Mammary epithelial cell (primary cell): Measurements from ENCODE around the gene UBC.

Source experiments
- CTCF ChIP-seq, 2 donors: IDR thresholded peaks in 1 of 2; conservative IDR thresholded peaks in 1 of 2; 2 replicates each; pipeline ENCODE4 v1.5.1; 2011 to 2012; ENCODE audit warnings: inconsistent platforms in 2 of 2, low read length in 2 of 2, mild to moderate bottlenecking in 2 of 2, control low read depth in 1 of 2, low read depth in 1 of 2; ENCODE audit not compliant: insufficient read depth in 1 of 2; ENCODE audit errors: extremely low read depth in 1 of 2
- EZH2 ChIP-seq: IDR thresholded peaks from 2 replicates; pipeline ENCODE4 v1.6.1; 2012; ENCODE audit warnings: low read length, inconsistent platforms, borderline replicate concordance

- TF ChIP-seq CTCF (conservative IDR thresholded peaks at IDR 0.05 in 1 of 2, IDR thresholded peaks at IDR 0.05 in 1 of 2; ENCODE audit: extremely low read depth in 1 of 2, insufficient read depth in 1 of 2, low read depth in 1 of 2, low read length in 2 of 2) = no peak
- no peak for TF ChIP-seq EZH2
These were observed 42.3 kb downstream of the UBC start for GRCh38 chr12:124872068-124872719.
